ENCODE measurements around the gene INPP5E. TPM values are rescaled to one million over a fixed set of nuclear protein-coding genes. Genes with fewer than 3 reads are reported as not detected.

The INPP5E gene
- total and polyA plus RNA-seq, 2 donors (not counting 1 experiment from before 2014, with no cell fraction given) = 31.0 to 33.1 TPM

DNA sequence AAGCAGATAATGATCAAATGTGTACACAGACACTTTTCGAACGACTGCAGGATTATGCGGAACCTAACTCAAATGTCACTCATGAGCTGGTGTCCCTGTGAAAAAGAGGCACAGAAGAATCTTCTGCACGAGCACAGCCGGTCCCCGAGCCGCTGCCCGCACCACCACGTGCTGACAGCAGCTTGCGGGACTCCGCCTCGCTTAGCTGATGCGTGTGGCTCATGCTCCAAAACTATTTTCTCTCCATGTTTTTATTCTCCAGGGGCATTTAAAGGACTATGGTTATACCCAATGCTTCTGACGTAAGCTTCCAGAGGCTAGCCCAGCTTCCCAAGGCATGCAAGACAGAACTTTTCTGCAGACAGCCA, 33.7 kb upstream of the INPP5E start:
- H3K27me3 ChIP-seq (replicated peaks in 1 of 4; ENCODE audit: control extremely low read depth in 1 of 4, control insufficient read depth in 3 of 4, insufficient read depth in 4 of 4, low read length in 3 of 4) = no peaks in the 10 kb centered on the region
- no peaks in the 10 kb centered on the region for H3K4me1 Mint-ChIP-seq
- no peak overlapping the region for H3K4me2 ChIP-seq (replicated peaks; ENCODE audit: low read depth, low read length, poor library complexity, severe bottlenecking)
- ChIA-PET CTCF (no interaction called here), POLR2A (no interaction called here)
- H3K79me2 ChIP-seq (ENCODE audit: control insufficient read depth, insufficient read depth, low read length) = peaks cover 99% of the 10 kb centered on the region
- no peak overlapping the region for H2AFZ ChIP-seq (ENCODE audit: insufficient read depth, low read depth, low read length, poor library complexity, severe bottlenecking)
- no peak overlapping the region for H3K4me3 ChIP-seq (ENCODE audit: control extremely low read depth in 1 of 5, extremely low read depth in 1 of 5, insufficient read depth in 1 of 5, low read depth in 2 of 5, low read length in 4 of 5)
- no peaks in the 10 kb centered on the region for H3K4me1 ChIP-seq (ENCODE audit: control insufficient read depth in 2 of 2, insufficient read depth in 2 of 2, low read length in 2 of 2)
- peaks cover 100% of the 10 kb centered on the region for H4K20me1 ChIP-seq (ENCODE audit: control insufficient read depth, insufficient read depth, low read length, poor library complexity, severe bottlenecking)
- H3K4me3 Mint-ChIP-seq = no peak overlapping the region
- no peaks in the 10 kb centered on the region for H3K27me3 Mint-ChIP-seq
- WGBS (ENCODE audit: insufficient coverage) = 98% methylated on average over 14 of the region's 14 CpGs
- DNase-seq = no peak
- H3K9me3 Mint-ChIP-seq (ENCODE audit: insufficient read depth) = no peaks in the 10 kb centered on the region
- intact Hi-C loops (cut with micrococcal nuclease) = no loop called here
- ATAC-seq (ENCODE audit: low read depth) = no peak
- H3K9ac ChIP-seq (ENCODE audit: low read length) = no peak overlapping the region
- no peak overlapping the region for H3K27ac Mint-ChIP-seq
- H3K9me3 ChIP-seq (ENCODE audit: control extremely low read depth in 1 of 3, control insufficient read depth in 2 of 3, insufficient read depth in 1 of 3, low read length in 2 of 3) = no peaks in the 10 kb centered on the region
- H3K36me3 ChIP-seq (replicated peaks in 1 of 2; ENCODE audit: control extremely low read depth in 1 of 2, control insufficient read depth in 1 of 2, extremely low read depth in 1 of 2, insufficient read depth in 2 of 2, low read length in 1 of 2) = peaks cover 0 to 88% of the 10 kb centered on the region in 2 experiments
- TF ChIP-seq CTCF (IDR thresholded peaks at IDR 0.05) = no peak
- no peak for TF ChIP-seq EZH2 (IDR thresholded peaks at IDR 0.05; ENCODE audit: borderline replicate concordance, insufficient read depth, low read depth, low read length, poor library complexity, severe bottlenecking)
- no peak overlapping the region for H3K27ac ChIP-seq (ENCODE audit: low read length in 2 of 2)

DNA sequence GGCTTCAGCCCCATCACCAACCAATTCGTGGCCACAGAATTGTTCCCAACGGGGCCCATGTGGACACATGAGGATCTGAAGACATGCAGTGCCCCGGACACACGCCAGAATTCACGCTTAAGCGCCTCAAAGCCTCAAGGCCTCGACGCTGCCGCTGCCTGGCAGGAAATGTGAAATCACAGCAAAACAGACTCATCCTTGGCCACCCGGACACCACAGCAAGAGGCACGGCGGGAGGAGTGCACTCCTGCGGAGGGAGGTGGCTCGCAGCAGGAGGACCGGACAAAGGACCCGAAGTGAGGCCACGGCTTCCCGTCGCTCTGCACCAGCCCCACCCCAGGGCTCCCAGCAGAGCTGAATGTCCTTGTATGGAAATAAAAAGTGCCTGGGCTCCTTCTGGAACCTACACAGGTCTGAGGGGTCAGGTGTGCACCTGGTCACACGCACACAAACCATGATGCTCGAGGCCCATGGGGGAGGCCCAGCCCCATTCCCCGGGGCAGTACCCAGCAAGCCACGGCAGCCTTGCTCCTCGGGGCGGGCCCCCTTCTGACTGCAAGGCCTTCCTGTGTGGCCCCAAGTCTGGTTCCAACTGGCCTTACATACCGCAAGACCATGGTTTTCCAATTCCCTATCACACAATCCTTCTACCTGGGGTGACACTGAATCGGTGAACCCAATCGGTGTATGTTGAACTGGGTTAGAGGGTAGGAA, 33.2 kb upstream of the INPP5E start:
- DNase-seq = no peak
- Histone ChIP-seq H3K27ac (ENCODE audit: low read length in 2 of 2) (no peak overlapping the region), H3K9ac (ENCODE audit: low read length) (no peak overlapping the region), H3K79me2 (ENCODE audit: control insufficient read depth, insufficient read depth, low read length) (peaks cover 99% of the 10 kb centered on the region), H3K4me2 (replicated peaks; ENCODE audit: low read depth, low read length, poor library complexity, severe bottlenecking) (no peak overlapping the region), H3K9me3 (ENCODE audit: control extremely low read depth in 1 of 3, control insufficient read depth in 2 of 3, insufficient read depth in 1 of 3, low read length in 2 of 3) (no peaks in the 10 kb centered on the region), H4K20me1 (ENCODE audit: control insufficient read depth, insufficient read depth, low read length, poor library complexity, severe bottlenecking) (peaks cover 100% of the 10 kb centered on the region), H3K4me3 (ENCODE audit: control extremely low read depth in 1 of 5, extremely low read depth in 1 of 5, insufficient read depth in 1 of 5, low read depth in 2 of 5, low read length in 4 of 5) (no peak overlapping the region), H3K4me1 (ENCODE audit: control insufficient read depth in 2 of 2, insufficient read depth in 2 of 2, low read length in 2 of 2) (no peaks in the 10 kb centered on the region), H3K27me3 (replicated peaks in 1 of 4; ENCODE audit: control extremely low read depth in 1 of 4, control insufficient read depth in 3 of 4, insufficient read depth in 4 of 4, low read length in 3 of 4) (no peaks in the 10 kb centered on the region), H2AFZ (ENCODE audit: insufficient read depth, low read depth, low read length, poor library complexity, severe bottlenecking) (no peak overlapping the region), H3K36me3 (replicated peaks in 1 of 2; ENCODE audit: control extremely low read depth in 1 of 2, control insufficient read depth in 1 of 2, extremely low read depth in 1 of 2, insufficient read depth in 2 of 2, low read length in 1 of 2) (peaks cover 0 to 90% of the 10 kb centered on the region in 2 experiments)
- WGBS (ENCODE audit: insufficient coverage) = 93% methylated on average over 24 of the region's 28 CpGs
- POLR2A ChIA-PET = no interaction called here
- CTCF ChIA-PET = interaction anchor here (1.1 to 1.6 kb wide), 2 partner anchors 13 to 190 kb away, joined by 3 to 5 read pairs; no protein-coding TSS in a partner anchor
- ATAC-seq (ENCODE audit: low read depth) = no peak
- H3K27me3 Mint-ChIP-seq = no peaks in the 10 kb centered on the region
- no peaks in the 10 kb centered on the region for H3K9me3 Mint-ChIP-seq (ENCODE audit: insufficient read depth)
- no peak overlapping the region for H3K27ac Mint-ChIP-seq
- TF ChIP-seq CTCF (IDR thresholded peaks at IDR 0.05) (no peak), EZH2 (IDR thresholded peaks at IDR 0.05; ENCODE audit: borderline replicate concordance, insufficient read depth, low read depth, low read length, poor library complexity, severe bottlenecking) (no peak)
- H3K4me3 Mint-ChIP-seq = no peak overlapping the region
- H3K4me1 Mint-ChIP-seq = no peaks in the 10 kb centered on the region
- intact Hi-C loops (cut with micrococcal nuclease) = no loop called here
